ENCODE results near the gene BAIAP3.

BAIAP3 gene

DNA sequence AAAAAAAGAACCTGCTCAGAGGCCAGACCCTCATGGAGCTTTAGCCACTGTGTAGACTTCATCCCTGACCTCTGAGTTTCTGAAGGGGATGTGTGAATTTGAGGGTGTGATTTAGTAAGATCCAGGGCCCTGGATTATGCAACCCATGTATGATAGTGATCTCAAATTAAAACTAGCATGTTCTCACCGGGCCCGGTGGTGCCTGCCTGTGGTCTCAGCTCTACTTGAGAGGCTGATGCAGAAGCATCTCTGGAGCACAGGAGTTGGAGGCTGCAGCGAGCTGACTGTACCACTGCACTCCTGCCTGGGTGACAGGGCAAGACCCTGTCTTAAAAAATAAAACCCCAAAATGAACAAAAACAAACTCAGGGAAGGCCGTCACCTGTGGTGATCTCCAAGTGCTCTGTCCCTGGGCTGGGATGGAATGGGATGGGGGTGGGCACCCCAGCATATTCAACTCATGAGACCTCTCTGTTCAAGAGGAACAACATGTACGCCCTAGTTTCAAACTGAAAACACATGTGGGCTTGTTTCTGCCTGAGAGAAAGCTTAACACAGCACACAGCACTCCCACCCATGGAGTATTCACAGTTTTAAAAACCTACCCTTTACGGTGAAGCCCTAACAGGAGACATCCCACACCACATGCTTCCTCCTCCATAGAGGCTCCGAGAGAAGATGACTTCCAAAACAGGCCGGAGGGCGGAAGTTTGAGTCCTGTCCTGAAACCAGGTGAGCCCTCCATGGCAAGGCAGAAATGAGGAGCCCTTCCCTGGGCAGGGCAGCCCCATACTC is 48.4 kb downstream of the BAIAP3 start:
- DNase-seq = no peak
- ATAC-seq = no peak
- Mint-ChIP-seq H3K4me1 (peaks cover 13% of the 10 kb centered on the region), H3K36me3 (ENCODE audit: low read depth) (peaks cover 6% of the 10 kb centered on the region), H3K27me3 (no peaks in the 10 kb centered on the region), H3K9me3 (no peaks in the 10 kb centered on the region), H3K27ac (no peak overlapping the region), H3K4me3 (no peak overlapping the region)

DNA sequence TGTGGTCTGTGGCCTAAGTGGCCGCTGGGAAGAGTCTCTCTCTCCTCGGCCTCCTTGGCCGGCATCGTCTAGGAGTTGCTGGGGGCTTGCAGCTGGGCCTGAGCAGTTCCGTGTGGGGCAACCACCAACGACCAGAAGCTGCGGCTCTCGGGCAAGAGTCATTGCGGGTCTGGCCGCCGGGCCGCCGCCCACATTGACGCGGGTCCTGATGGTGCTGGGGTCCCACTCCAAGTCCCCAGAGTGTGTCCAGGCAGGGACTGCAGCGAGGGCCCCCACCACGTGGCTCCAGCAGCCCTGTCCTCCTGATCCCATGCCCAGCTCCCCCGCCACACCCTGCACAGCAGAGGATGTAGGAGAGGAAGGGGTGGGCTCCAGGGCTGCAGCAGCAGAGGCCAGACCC is 50.1 kb downstream of the BAIAP3 start:
- Mint-ChIP-seq H3K4me3 (no peak overlapping the region), H3K27me3 (no peaks in the 10 kb centered on the region), H3K27ac (no peak overlapping the region), H3K36me3 (ENCODE audit: low read depth) (peaks cover 6% of the 10 kb centered on the region), H3K4me1 (peaks cover 8% of the 10 kb centered on the region), H3K9me3 (no peaks in the 10 kb centered on the region)
- DNase-seq = no peak
- ATAC-seq = no peak

DNA sequence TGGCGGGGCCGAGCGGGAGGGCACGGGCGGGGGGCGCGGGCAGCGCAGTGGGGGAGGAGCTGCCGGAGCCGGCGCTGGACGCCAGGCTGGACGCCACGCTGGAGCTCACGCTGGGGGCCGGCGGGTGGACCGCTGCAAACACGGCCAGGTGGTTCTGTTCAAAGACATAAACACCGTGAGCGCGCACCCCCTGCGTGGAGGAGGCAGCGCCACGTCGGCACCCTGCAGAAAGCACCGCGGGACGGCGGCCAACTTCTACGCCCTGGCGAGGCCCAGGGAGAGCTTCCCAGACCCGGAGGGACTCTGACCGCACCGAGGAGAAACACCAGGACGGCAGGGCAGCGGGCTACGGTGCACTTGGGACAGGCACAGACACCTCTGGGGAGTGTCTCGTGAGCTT is 51.8 kb downstream of the BAIAP3 start:
- Mint-ChIP-seq H3K27me3 (no peaks in the 10 kb centered on the region), H3K4me3 (no peak overlapping the region), H3K36me3 (ENCODE audit: low read depth) (peaks cover 3% of the 10 kb centered on the region), H3K9me3 (no peaks in the 10 kb centered on the region), H3K27ac (no peak overlapping the region), H3K4me1 (peaks cover under 1% of the 10 kb centered on the region)
- ATAC-seq (no peak), DNase-seq (no peak)

DNA sequence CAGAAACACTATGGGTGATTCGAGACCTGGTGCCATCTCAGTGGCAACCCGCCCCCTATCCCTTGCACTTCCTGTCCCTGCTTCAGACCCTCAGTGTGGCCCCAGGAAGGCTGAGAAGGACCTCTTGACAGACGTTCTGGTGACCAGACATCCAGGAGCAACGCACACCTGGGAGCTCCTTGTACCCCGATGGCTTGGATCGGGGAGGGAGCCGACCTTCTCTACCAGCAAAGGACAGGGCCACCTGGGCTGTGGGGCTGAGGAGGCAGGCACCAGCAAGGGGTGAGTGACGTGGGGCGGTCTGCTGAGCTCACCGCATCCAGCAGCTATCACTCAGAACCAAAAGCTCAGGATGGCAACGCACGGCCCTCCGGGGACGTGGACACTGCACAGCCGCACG is 53.9 kb downstream of the BAIAP3 start:
- H3K27me3 Mint-ChIP-seq = no peaks in the 10 kb centered on the region
- no peaks in the 10 kb centered on the region for H3K9me3 Mint-ChIP-seq
- H3K4me1 Mint-ChIP-seq = no peaks in the 10 kb centered on the region
- no peak for ATAC-seq
- no peak for DNase-seq
- no peak overlapping the region for H3K4me3 Mint-ChIP-seq
- H3K27ac Mint-ChIP-seq = no peak overlapping the region
- peaks cover 5% of the 10 kb centered on the region for H3K36me3 Mint-ChIP-seq (ENCODE audit: low read depth)

DNA sequence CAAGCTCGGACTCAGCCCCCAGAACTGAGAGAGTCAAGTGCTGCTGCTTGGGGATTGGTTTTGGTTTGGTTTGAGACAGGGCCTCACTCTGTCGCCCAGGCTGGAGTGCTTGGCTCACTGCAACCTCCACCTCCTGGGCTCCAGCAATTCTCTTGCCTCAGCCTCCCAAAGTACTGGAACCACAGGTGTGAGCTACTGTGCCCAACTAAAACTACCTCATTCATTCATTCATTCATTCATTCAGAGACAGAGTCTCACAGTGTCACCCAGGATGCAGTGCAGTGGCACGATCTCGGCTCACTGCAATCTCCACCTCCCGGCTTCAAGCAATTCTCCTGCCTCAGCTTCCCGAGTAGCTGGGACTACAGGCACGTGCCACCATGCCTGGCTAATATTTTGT is 56.3 kb downstream of the BAIAP3 start:
- DNase-seq = no peak
- H3K9me3 Mint-ChIP-seq = no peaks in the 10 kb centered on the region
- no peaks in the 10 kb centered on the region for H3K27me3 Mint-ChIP-seq
- H3K4me1 Mint-ChIP-seq = no peaks in the 10 kb centered on the region
- ATAC-seq = no peak
- H3K27ac Mint-ChIP-seq = no peak overlapping the region
- H3K36me3 Mint-ChIP-seq (ENCODE audit: low read depth) = peaks cover 4% of the 10 kb centered on the region
- no peak overlapping the region for H3K4me3 Mint-ChIP-seq

DNA sequence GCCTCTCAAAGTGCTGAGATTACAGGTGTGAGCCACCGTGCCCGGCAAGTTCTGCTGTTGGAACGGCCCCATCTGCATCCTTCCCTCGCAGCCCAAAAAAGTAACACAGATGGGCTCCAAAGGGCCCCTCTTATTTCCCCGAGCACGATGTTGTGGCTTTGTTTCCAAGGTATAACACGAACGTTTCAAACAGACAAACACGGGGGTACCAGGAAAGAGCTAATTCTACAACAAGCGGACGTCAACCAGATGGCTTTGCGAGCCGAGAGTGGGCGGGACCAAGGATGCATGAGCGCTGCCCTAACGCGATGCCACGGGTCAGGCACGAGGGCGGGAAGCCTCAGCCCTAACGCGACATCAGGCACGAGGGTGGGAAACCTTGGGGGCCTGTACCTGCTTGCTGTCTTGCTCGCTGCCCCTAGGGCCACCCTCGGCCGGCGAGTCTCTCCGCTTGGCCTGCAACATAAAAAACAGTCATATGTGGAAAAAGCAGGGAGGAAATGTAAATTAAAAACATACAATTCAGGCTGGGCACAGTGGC is 56.9 kb downstream of the BAIAP3 start:
- Mint-ChIP-seq H3K4me1 (no peaks in the 10 kb centered on the region), H3K9me3 (no peaks in the 10 kb centered on the region), H3K4me3 (no peak overlapping the region), H3K27ac (no peak overlapping the region), H3K27me3 (no peaks in the 10 kb centered on the region), H3K36me3 (ENCODE audit: low read depth) (peaks cover 2% of the 10 kb centered on the region)
- no peak for ATAC-seq
- DNase-seq = no peak

DNA sequence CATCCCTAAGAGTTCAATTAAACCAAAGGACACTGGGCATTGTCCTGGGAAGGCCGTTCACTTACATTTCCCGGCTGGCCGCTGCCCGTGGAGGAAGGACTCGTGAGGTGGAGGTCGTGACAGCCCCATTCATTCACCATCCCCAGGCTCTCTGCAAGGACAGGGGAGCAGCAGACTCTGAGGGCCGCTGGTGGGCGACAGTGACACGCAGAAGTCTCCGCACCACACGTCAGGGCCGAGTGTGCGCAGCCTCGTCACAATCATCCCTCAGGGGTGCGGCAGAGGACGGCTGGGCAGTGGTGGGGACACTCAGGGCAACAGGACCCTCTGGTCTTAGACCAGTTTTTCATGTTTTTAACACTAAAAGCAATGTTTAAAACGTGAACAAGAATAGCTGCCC is 59.4 kb downstream of the BAIAP3 start:
- Mint-ChIP-seq H3K4me1 (no peaks in the 10 kb centered on the region), H3K9me3 (no peaks in the 10 kb centered on the region), H3K36me3 (ENCODE audit: low read depth) (peaks cover 2% of the 10 kb centered on the region), H3K27me3 (no peaks in the 10 kb centered on the region), H3K4me3 (no peak overlapping the region), H3K27ac (no peak overlapping the region)
- DNase-seq (no peak), ATAC-seq (no peak)

DNA sequence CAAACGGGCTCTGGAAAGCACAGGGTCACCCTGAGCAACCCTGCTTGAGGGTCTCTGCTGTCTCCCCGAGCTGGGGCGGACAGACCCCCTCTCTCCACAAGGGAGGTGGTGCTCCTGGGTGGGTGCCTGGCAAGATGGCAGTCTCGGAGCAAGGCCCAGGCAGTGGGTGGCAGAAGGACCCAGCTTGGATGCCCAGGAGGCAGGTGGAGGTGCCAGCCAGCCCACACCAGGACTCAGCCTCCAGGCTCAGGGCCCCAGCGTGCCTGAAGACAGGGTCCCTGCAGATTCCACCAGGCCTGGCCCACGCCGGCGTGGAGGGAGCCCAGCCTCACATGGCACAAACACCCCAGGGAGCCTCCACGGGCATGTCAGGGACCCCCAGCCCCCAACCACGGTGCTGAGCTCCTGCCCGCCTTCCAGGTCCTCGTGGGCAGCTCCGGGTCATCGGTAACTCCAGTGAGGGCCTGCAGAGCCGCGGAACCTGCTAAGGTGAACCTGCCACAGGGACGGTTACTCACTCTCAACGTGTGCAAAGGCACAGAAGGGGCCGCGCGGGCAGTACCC is 60.2 kb downstream of the BAIAP3 start:
- Mint-ChIP-seq H3K9me3 (no peaks in the 10 kb centered on the region), H3K36me3 (ENCODE audit: low read depth) (peaks cover 2% of the 10 kb centered on the region), H3K27me3 (no peaks in the 10 kb centered on the region), H3K27ac (no peak overlapping the region), H3K4me3 (no peak overlapping the region), H3K4me1 (no peaks in the 10 kb centered on the region)
- ATAC-seq = no peak
- DNase-seq = no peak

DNA sequence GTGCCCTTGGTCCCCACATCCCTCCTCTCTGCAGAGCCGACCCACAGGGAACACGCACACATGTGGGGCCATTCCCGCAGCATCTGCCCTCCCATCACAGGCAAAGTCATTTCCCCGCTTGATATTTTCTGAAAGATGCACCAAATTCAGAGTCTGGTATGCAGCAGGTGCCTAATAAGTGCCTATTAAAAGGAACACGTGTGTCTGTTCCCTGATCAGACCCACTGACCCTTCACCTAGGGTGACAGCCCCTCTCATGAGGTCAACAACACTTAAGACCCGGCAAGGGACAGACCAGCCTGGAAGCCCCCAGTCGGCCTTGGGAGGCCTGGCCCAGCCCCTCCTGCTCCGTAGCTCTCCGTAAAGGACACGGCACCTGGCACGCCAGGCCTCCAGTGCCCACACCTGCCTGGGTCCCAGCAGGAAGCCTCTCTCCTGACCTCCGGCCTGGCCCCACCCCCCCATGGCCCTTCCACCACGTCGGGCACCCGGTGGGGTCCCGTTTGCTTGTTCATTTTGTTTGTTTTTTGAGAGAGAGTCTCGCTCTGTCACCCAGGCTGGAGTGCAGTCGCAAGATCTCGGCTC is 61.0 kb downstream of the BAIAP3 start:
- no peak overlapping the region for H3K27ac Mint-ChIP-seq
- DNase-seq = no peak
- H3K27me3 Mint-ChIP-seq = no peaks in the 10 kb centered on the region
- no peaks in the 10 kb centered on the region for H3K9me3 Mint-ChIP-seq
- no peak overlapping the region for H3K4me3 Mint-ChIP-seq
- peaks cover 2% of the 10 kb centered on the region for H3K36me3 Mint-ChIP-seq (ENCODE audit: low read depth)
- ATAC-seq = no peak
- no peaks in the 10 kb centered on the region for H3K4me1 Mint-ChIP-seq

DNA sequence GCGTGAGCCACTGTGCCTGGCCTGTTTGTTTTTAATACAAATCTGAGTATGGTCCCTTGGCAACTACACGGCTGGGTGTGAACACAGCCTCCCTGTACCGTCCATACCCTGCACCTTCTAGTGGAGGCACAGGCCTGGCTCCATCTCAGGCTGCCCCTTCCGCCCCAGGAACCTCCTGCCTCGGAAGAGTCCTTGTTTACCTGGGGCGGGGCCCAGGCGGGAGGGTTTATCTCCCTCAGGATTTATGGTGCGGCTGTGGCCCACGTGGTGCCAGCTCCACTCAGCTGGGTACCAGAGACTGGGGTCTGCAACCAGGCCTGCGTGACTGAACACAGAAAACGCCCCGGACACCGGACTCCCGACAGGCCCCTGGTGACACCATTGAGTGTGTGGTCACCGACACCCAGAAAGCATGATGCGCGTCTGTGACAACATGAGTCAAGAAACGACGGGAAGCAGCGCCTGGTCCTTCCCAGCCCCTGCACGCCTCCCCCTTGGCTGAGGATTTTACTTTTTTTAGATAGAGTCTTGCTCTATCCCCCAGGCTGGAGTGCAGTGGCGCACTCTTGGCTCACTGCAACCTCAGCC is 62.1 kb downstream of the BAIAP3 start:
- peaks cover 2% of the 10 kb centered on the region for H3K36me3 Mint-ChIP-seq (ENCODE audit: low read depth)
- no peak overlapping the region for H3K27ac Mint-ChIP-seq
- ATAC-seq (no peak), DNase-seq (no peak)
- H3K4me1 Mint-ChIP-seq = no peaks in the 10 kb centered on the region
- no peak overlapping the region for H3K4me3 Mint-ChIP-seq
- H3K27me3 Mint-ChIP-seq = no peaks in the 10 kb centered on the region
- no peaks in the 10 kb centered on the region for H3K9me3 Mint-ChIP-seq

DNA sequence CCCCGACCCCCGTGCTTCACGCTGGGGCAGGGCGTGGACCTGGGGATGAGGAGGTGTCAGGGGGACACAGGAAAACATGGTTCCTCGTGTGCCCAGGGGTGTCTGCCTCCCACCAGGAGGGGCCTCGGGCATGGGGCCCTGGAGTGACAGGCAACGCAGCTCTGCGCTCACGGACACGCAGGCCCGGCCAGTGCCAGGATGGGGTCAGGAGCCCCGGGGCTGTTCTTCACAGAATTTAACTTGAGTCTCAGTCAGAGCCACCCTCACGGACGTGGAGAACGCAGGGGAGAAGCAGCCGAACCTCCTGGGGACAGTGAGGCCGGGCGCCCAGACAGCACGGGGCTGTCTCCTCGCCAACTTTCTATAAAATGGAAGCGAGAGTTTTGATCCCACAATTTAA is 64.3 kb downstream of the BAIAP3 start:
- H3K36me3 Mint-ChIP-seq (ENCODE audit: low read depth) = no peaks in the 10 kb centered on the region

DNA sequence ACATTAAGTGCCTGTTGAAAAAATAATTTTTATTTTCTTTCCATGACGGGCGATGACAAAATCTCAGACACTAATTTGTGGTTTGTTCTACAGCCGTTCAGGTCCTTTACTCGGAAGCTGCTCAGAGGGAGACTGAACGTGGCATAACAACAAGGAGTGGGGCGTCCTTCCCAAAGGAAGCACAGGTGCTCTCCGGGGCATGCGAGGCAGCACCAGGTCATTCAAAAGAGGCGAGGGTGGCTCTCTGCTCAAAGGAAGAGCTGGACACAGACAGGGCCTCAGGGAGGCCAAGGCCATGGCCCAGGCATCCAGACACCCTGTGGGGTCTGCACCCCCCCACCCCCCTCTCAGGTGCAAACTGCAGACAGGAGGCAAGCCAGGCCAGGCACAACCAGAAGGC is 64.9 kb downstream of the BAIAP3 start:
- Mint-ChIP-seq H3K9me3 (no peaks in the 10 kb centered on the region), H3K4me3 (no peak overlapping the region), H3K4me1 (no peaks in the 10 kb centered on the region), H3K27me3 (no peaks in the 10 kb centered on the region), H3K27ac (no peak overlapping the region), H3K36me3 (ENCODE audit: low read depth) (no peaks in the 10 kb centered on the region)
- DNase-seq (no peak), ATAC-seq (no peak)

More for the DNA sequence above, 64.3 kb downstream of the BAIAP3 start:
- no peaks in the 10 kb centered on the region for H3K4me1 Mint-ChIP-seq
- H3K9me3 Mint-ChIP-seq = no peaks in the 10 kb centered on the region
- no peak overlapping the region for H3K4me3 Mint-ChIP-seq
- H3K27me3 Mint-ChIP-seq = no peaks in the 10 kb centered on the region
- no peak for ATAC-seq
- DNase-seq = no peak
- H3K27ac Mint-ChIP-seq = no peak overlapping the region
